Fibroblast of skin of right biceps (primary cell): ENCODE measurements around the gene LCK.

Source experiments
- DNase-seq: peaks from one replicate; pipeline ENCODE4 v3.0.0-alpha.2; 2013

Gene LCK

GRCh38 chr1:32329931-32330466 lies 78.9 kb downstream of the LCK start:
- no peak for DNase-seq

GRCh38 chr1:32330558-32331151 lies 79.6 kb downstream of the LCK start:
- DNase-seq: no peak

DNA sequence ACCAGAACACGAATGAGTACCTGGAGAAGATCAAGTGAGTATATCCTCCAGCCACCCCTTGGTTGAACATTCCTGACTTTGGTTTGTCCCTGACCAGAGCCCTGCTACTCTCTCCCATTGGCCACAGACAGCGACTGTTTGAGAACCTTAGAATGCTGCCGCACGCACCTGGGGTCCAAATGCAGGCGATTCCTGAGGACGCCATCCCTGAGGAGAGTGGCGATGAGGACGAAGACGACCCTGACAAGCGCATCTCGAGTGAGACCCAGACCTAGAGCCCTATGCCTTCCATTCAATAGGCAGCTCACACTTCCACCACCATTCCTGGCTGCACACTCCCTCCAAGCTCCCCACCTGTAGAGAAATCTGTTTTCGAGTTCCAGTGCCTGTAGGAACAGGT lies 80.5 kb downstream of the LCK start:
- no peak for DNase-seq

- DNase-seq: no peak
Measured at GRCh38 chr1:32332290-32333079, 81.4 kb downstream of the LCK start.

GRCh38 chr1:32333251-32333963 lies 82.3 kb downstream of the LCK start:
- no peak for DNase-seq

- no peak for DNase-seq
Measured at GRCh38 chr1:32334274-32334861, 83.3 kb downstream of the LCK start.

DNA sequence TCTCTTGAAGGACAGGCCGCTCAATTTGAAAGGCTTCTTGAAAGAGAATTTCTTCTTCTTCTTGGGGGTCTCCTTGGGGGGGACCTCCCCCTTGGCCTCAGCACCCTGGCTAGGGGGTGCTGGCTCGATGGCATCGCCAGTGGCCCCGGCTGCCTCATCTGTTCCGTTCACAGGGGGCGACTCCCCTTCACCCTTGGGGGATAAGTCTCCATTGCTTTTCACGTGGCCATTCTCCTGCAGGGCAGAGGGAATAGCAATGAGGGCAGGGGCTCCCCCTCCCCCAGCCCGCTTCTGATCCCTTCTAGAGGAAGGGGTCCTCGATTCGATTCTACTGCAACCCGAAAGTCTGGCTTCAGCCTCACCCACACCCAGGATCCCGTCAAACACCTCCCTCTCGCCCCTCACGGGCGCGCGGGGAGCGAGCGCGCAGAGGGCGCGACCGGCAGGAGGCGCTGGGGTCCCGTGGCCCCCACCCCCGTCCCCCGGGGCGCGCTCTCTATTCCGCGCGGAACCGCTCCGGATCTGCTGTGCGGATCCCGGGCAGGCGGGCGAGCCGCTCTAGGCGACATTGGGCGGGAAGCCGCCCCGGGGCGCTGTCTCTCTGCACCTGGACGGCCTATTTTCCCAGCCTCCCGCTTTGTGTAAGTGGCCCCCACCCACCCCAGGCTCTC lies 83.9 kb downstream of the LCK start:
- DNase-seq: peak; percentile 57

DNA sequence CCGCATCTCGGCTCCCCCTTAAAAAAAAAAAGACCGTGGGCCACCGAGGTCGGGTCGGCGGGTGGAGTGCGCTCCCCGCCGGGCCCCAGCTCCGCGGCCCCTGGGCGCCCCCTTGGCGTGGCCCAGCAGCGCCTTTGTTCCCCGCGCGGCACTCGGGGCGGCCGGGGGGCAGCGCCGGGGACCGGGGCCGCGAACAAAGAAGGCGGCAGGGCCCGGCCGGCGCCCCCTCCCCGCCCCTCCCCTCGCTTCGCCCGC lies 84.4 kb downstream of the LCK start:
- DNase-seq: no peak
